Astrocyte (in vitro differentiated cells and primary cell): ENCODE results near the gene PPP2R2C.
A peak's percentile ranks its signal among the peaks of the same experiment; 100 is the strongest.

Experiments
- EZH2 ChIP-seq: IDR thresholded peaks from 2 replicates; pipeline ENCODE4 v1.6.1; 2012; ENCODE audit warnings: mild to moderate bottlenecking, low read length, inconsistent platforms; ENCODE audit not compliant: insufficient read depth
- TF ChIP-seq, protein P1 (sequence below): IDR thresholded peaks from 2 replicates; pipeline ENCODE4 v1.5.1; 2011; ENCODE audit warnings: low read depth, mild to moderate bottlenecking, inconsistent platforms, low read length, moderate library complexity; ENCODE audit not compliant: insufficient read depth

DNA sequence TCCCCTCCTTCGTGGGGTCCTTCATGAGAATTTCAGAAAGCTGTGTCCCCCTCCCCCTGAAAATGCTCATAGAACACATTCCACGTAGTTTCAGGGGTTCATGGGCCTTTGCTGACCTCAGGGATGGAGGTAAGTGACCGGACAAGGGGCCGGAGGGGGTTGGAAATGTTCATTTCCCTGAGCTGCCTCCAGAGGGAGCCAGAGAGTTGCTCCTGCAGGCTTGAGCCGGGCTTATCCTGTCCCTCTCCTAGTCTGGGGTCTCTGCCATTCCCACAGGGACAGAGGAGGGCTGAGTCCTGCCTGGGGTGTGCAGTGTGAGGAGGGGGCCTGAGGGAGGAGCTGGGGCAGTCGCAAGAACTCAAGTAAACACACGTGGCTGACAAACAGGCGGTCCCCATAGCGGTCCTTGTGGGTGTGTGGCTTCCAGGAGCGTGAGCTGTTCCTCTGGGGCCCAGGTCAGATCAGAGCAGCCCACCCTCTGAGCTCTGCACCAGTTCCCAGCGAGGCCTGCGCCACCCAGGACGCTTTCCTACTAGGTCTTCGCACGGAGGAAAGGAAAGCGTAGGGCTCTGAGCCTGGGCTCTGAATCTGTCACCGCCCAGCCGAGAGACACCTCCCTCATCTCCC, 140.3 kb downstream of the PPP2R2C start:
- TF ChIP-seq, protein P1, sequence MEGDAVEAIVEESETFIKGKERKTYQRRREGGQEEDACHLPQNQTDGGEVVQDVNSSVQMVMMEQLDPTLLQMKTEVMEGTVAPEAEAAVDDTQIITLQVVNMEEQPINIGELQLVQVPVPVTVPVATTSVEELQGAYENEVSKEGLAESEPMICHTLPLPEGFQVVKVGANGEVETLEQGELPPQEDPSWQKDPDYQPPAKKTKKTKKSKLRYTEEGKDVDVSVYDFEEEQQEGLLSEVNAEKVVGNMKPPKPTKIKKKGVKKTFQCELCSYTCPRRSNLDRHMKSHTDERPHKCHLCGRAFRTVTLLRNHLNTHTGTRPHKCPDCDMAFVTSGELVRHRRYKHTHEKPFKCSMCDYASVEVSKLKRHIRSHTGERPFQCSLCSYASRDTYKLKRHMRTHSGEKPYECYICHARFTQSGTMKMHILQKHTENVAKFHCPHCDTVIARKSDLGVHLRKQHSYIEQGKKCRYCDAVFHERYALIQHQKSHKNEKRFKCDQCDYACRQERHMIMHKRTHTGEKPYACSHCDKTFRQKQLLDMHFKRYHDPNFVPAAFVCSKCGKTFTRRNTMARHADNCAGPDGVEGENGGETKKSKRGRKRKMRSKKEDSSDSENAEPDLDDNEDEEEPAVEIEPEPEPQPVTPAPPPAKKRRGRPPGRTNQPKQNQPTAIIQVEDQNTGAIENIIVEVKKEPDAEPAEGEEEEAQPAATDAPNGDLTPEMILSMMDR: peak; percentile 57
- TF ChIP-seq EZH2: no peak
